PC-9 (cell line): ENCODE data around the gene RAF1. TPM values are rescaled to one million over a fixed set of nuclear protein-coding genes. Genes with fewer than 3 reads are reported as not detected.

Experiments used
- BruUV-seq: library from RNA; stranded (reverse); fragments of 400-500 nt; replicated peaks from 2 replicates; lab custom pipeline; 2021; lab: Mats Ljungman, UMichigan
- CTCF ChIA-PET: fragments of 300-600 bp; sonication (Branson Sonifier 250); formaldehyde crosslinking; loops from one replicate; lab custom pipeline; 2022; ENCODE audit warnings: antibody characterized with exemption; lab: Charles Lee
- POLR2A ChIA-PET: fragments of 300-600 bp; sonication (Branson Sonifier 250); formaldehyde crosslinking; loops from one replicate; lab custom pipeline; 2022; ENCODE audit warnings: antibody characterized with exemption; ENCODE audit not compliant: unreplicated experiment; lab: Charles Lee
- DNase-seq, 2 experiments: peaks; one replicate each; pipeline versions ENCODE4 v3.0.0 to v3.0.0-alpha.2; 2015 to 2022; ENCODE audit warnings: mixed read lengths in 1 of 2
- H2AFZ ChIP-seq: fragments of 200-600 bp; sonication (generic); 2 replicates; pipeline ENCODE4 v1.8.1; 2017; ENCODE audit warnings: antibody characterized with exemption
- H3F3A ChIP-seq: fragments of 200-600 bp; sonication (generic); 2 replicates; pipeline ENCODE4 v1.8.1; 2017; ENCODE audit warnings: antibody characterized with exemption, mild to moderate bottlenecking, low read depth; ENCODE audit not compliant: insufficient read depth
- H3K27ac ChIP-seq: fragments of 200-600 bp; sonication (generic); 2 replicates; pipeline ENCODE4 v1.6.1; 2016; ENCODE audit warnings: mixed run types
- H3K27me3 ChIP-seq: fragments of 200-600 bp; sonication (generic); 2 replicates; pipeline ENCODE4 v1.6.1; 2016; ENCODE audit warnings: low read depth, mixed run types; ENCODE audit not compliant: insufficient read depth
- H3K36me3 ChIP-seq: fragments of 200-600 bp; sonication (generic); 2 replicates; pipeline ENCODE4 v1.6.1; 2016; ENCODE audit warnings: low read depth, mixed run types
- H3K4me1 ChIP-seq: fragments of 200-600 bp; sonication (generic); replicated peaks from 2 replicates; pipeline ENCODE4 v1.6.1; 2016; ENCODE audit warnings: mixed run types; ENCODE audit not compliant: insufficient read depth
- H3K4me2 ChIP-seq: fragments of 200-600 bp; sonication (generic); 2 replicates; pipeline ENCODE4 v1.6.1; 2017; ENCODE audit warnings: mixed run types
- H3K4me3 ChIP-seq: fragments of 200-600 bp; sonication (generic); 2 replicates; pipeline ENCODE4 v1.6.1; 2016; ENCODE audit warnings: mixed run types
- H3K79me2 ChIP-seq: fragments of 200-600 bp; sonication (generic); 2 replicates; pipeline ENCODE4 v1.6.1; 2017; ENCODE audit warnings: low read depth, mixed run types
- H3K9me2 ChIP-seq: fragments of 200-600 bp; sonication (generic); 2 replicates; pipeline ENCODE4 v1.8.1; 2017; ENCODE audit warnings: mild to moderate bottlenecking; ENCODE audit not compliant: insufficient read depth
- H3K9me3 ChIP-seq: fragments of 200-600 bp; sonication (generic); 2 replicates; pipeline ENCODE4 v1.8.1; 2016; ENCODE audit warnings: low read depth; ENCODE audit not compliant: insufficient read depth
- H4K20me1 ChIP-seq: fragments of 200-600 bp; sonication (generic); 2 replicates; pipeline ENCODE4 v1.8.1; 2017; ENCODE audit not compliant: insufficient read depth
- EZH2 ChIP-seq: fragments of 200-600 bp; sonication (generic); IDR thresholded peaks from 2 replicates; pipeline ENCODE4 v1.8.0; 2017; ENCODE audit warnings: antibody characterized with exemption, low read depth
- intact Hi-C: fragments of 100-400 bp; cut with micrococcal nuclease; formaldehyde crosslinking; loops from one replicate; pipeline ENCODE4 v1.10.0; 2022; ENCODE audit not compliant: unreplicated experiment
- total RNA-seq: library from RNA; stranded (reverse); gene quantifications from 2 replicates; pipeline ENCODE4 v1.2.3, GENCODE V29; 2021
- TF ChIP-seq, protein P1 (sequence below): fragments of 200-600 bp; sonication (generic); conservative IDR thresholded peaks from 2 replicates; pipeline ENCODE4 v1.6.1; 2017; ENCODE audit warnings: mixed run types, antibody characterized with exemption, mild to moderate bottlenecking, moderate library complexity

Gene RAF1
- total RNA-seq, 1 experiment from 2014 or later: 72.4 TPM

DNA sequence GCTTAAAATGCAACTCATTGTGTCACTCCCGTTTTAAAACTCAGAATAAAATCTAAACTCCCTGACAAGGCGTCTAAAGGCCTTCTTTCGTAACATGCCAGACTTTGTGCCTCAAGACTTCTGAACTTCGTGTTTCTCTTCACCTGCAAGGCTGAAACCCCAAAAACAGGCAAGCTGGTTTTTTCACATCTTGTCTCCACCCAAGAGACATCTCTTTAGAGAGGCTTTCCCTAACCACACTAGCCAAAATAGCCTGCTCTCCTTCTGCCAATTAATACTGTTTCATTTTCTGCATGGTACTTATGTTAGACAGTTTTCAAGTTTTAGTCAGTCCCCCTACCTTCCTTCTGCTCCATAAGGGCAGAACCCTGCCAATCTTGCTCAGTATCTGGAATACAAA, 41.6 kb downstream of the RAF1 start:
- Histone ChIP-seq H3K27ac (no peak overlapping the region), H2AFZ (no peak overlapping the region), H3K79me2 (peaks cover 64% of the 10 kb centered on the region), H3K4me2 (no peak overlapping the region), H3K4me1 (no peaks in the 10 kb centered on the region), H3K9me2 (no peaks in the 10 kb centered on the region), H3K4me3 (no peak overlapping the region), H3K27me3 (no peaks in the 10 kb centered on the region), H3F3A (no peaks in the 10 kb centered on the region), H3K36me3 (no peaks in the 10 kb centered on the region), H3K9me3 (no peaks in the 10 kb centered on the region), H4K20me1 (peaks cover 54% of the 10 kb centered on the region; the same call in 1 of the 2 replicates)
- no peak for TF ChIP-seq EZH2
- TF ChIP-seq, protein P1, sequence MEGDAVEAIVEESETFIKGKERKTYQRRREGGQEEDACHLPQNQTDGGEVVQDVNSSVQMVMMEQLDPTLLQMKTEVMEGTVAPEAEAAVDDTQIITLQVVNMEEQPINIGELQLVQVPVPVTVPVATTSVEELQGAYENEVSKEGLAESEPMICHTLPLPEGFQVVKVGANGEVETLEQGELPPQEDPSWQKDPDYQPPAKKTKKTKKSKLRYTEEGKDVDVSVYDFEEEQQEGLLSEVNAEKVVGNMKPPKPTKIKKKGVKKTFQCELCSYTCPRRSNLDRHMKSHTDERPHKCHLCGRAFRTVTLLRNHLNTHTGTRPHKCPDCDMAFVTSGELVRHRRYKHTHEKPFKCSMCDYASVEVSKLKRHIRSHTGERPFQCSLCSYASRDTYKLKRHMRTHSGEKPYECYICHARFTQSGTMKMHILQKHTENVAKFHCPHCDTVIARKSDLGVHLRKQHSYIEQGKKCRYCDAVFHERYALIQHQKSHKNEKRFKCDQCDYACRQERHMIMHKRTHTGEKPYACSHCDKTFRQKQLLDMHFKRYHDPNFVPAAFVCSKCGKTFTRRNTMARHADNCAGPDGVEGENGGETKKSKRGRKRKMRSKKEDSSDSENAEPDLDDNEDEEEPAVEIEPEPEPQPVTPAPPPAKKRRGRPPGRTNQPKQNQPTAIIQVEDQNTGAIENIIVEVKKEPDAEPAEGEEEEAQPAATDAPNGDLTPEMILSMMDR: no peak
- no peak for DNase-seq
- no TSS peak for BruUV-seq
- intact Hi-C loops: no loop called here
- CTCF ChIA-PET: interaction anchor here (0.5 kb wide), 1 partner anchor 101 kb away, joined by 8 read pairs; no protein-coding TSS in a partner anchor
- POLR2A ChIA-PET: interaction anchor here (0.7 kb wide), 1 partner anchor 300 kb away, joined by 5 read pairs; no protein-coding TSS in a partner anchor

DNA sequence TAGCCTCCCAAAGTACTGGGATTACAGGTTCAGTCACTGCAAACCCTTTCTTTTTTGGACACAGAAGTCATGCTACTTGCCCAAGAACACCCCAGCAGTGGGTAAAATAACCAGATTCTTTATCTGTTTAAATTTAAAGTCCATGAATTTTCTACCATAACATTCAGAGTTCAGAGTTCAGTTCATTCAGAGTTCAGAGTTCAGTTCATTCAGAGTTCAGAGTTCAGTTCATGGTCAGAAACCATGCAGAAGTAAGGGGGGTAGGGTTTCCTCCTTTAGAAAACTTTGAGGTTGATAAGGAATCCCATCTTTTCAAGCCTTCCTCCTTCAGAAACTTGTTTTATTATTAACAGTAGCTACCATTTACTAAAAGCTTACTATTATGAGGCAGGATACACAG, 43.2 kb downstream of the RAF1 start:
- Histone ChIP-seq H3K4me3 (no peak overlapping the region), H3K79me2 (peaks cover 50% of the 10 kb centered on the region), H4K20me1 (peaks cover 54% of the 10 kb centered on the region; the same call in 1 of the 2 replicates), H3K27me3 (no peaks in the 10 kb centered on the region), H3K9me3 (no peaks in the 10 kb centered on the region), H3K27ac (no peak overlapping the region), H2AFZ (no peak overlapping the region), H3K9me2 (no peaks in the 10 kb centered on the region), H3F3A (no peaks in the 10 kb centered on the region), H3K36me3 (no peaks in the 10 kb centered on the region), H3K4me1 (no peaks in the 10 kb centered on the region), H3K4me2 (no peak overlapping the region)
- TF ChIP-seq, protein P1: no peak
- no peak for TF ChIP-seq EZH2
- no peak for DNase-seq
- intact Hi-C loops: no loop called here
- no TSS peak for BruUV-seq
- ChIA-PET POLR2A (no interaction called here), CTCF (no interaction called here)

DNA sequence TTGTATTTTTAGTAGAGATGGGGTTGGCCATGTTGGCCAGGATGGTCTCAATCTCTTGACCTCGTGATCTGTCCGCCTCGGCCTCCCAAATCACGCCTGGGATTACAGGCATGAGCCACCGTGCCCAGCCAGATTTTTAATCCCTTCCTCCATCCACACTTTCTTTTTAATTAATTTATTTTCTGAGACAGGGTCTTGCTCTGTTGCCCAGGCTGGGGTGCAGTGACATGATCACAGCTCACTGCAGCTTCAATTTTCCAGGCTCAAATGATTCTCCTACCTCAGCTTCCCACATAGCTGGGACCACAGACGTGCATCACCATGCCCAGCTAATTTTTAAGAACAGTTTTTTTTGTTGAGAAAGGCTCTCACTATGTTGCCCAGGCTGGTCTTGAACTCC, 43.6 kb downstream of the RAF1 start:
- ChIA-PET POLR2A (no interaction called here), CTCF (no interaction called here)
- Histone ChIP-seq H3K4me1 (no peaks in the 10 kb centered on the region), H3K27ac (no peak overlapping the region), H3K9me3 (no peaks in the 10 kb centered on the region), H2AFZ (no peak overlapping the region), H3F3A (no peaks in the 10 kb centered on the region), H3K36me3 (no peaks in the 10 kb centered on the region), H3K4me2 (no peak overlapping the region), H3K27me3 (no peaks in the 10 kb centered on the region), H3K79me2 (peaks cover 46% of the 10 kb centered on the region), H3K9me2 (no peaks in the 10 kb centered on the region), H4K20me1 (peaks cover 49% of the 10 kb centered on the region; the same call in 1 of the 2 replicates), H3K4me3 (no peak overlapping the region)
- no peak for DNase-seq
- no TSS peak for BruUV-seq
- intact Hi-C loops: no loop called here
- no peak for TF ChIP-seq EZH2
- TF ChIP-seq, protein P1: no peak
